PC-3 (cell line): ENCODE results near the gene PYROXD2.

Experiments used
- CTCF ChIP-seq: fragments of 300-600 bp; sonication (generic); conservative IDR thresholded peaks from 2 replicates; pipeline ENCODE4 v1.5.1; 2017; ENCODE audit warnings: antibody characterized with exemption, low read depth, mild to moderate bottlenecking, low read length
- EZH2 ChIP-seq: fragments of 300-600 bp; sonication (generic); IDR thresholded peaks from one replicate; pipeline ENCODE4 v1.6.1; 2017; ENCODE audit warnings: antibody characterized with exemption, mild to moderate bottlenecking, low read length; ENCODE audit not compliant: unreplicated experiment
- EZH2phosphoT487 ChIP-seq: fragments of 300-600 bp; sonication (generic); IDR thresholded peaks from 2 replicates; pipeline ENCODE4 v1.6.1; 2018; ENCODE audit warnings: mild to moderate bottlenecking, antibody characterized with exemption, low read length, borderline replicate concordance

- no peak for TF ChIP-seq CTCF
- TF ChIP-seq EZH2: no peak
- no peak for TF ChIP-seq EZH2phosphoT487
Measured at GRCh38 chr10:98344589-98345038, 70.4 kb downstream of the PYROXD2 start.
